Fibroblast of the conjunctiva (primary cell): Measurements from ENCODE around the gene NME7.
"Not testable (repeated sequence)": the region's sequence is repeated elsewhere in the genome, so short reads cannot be mapped to it uniquely, and the experiment has no call there.

Experiments
- DNase-seq: peaks from one replicate; pipeline ENCODE4 v3.0.0-alpha.2; 2010; ENCODE audit warnings: low read depth

The NME7 gene

GRCh38 chr1:169367686-169368405 lies at the start of gene NME7, which contains the start of gene BLZF1:
Gene NME7, minus strand, starts transcription at chr1:169367797. Its CDS starts 87 bp downstream, at chr1:169367710.
Gene BLZF1, plus strand, starts transcription at chr1:169368195. Its CDS starts 1,328 bp downstream, at chr1:169369523.
- DNase-seq, result peak; percentile 93

- DNase-seq, result no peak
Measured at GRCh38 chr1:169414952-169415351, 47.4 kb upstream of the NME7 start.

GRCh38 chr1:169408340-169408739 lies 40.7 kb upstream of the NME7 start:
- DNase-seq, result not testable (repeated sequence)

- DNase-seq, result not testable (repeated sequence)
Measured at GRCh38 chr1:169402578-169402977, 35.0 kb upstream of the NME7 start.

- DNase-seq, result no peak
Measured at GRCh38 chr1:169395955-169396354, 28.4 kb upstream of the NME7 start.

GRCh38 chr1:169392406-169392805 lies 24.8 kb upstream of the NME7 start:
- no peak for DNase-seq

- DNase-seq, result no peak
Measured at GRCh38 chr1:169390303-169390702, 22.7 kb upstream of the NME7 start.

- no peak for DNase-seq
Measured at GRCh38 chr1:169387399-169387798, 19.8 kb upstream of the NME7 start.

- no peak for DNase-seq
Measured at GRCh38 chr1:169383449-169383848, 15.9 kb upstream of the NME7 start.

- DNase-seq, result no peak
Measured at GRCh38 chr1:169381162-169381561, 13.6 kb upstream of the NME7 start.

GRCh38 chr1:169371404-169371803 lies 3.8 kb upstream of the NME7 start:
- DNase-seq, result no peak

GRCh38 chr1:169368406-169368769 lies 791 bp upstream of the NME7 start:
- DNase-seq, result no peak

- DNase-seq, result no peak
Measured at GRCh38 chr1:169367096-169367685, 406 bp downstream of the NME7 start.

- DNase-seq, result no peak
Measured at GRCh38 chr1:169364948-169365347, 2.6 kb downstream of the NME7 start.

- DNase-seq, result peak; percentile 32
Measured at GRCh38 chr1:169363046-169363730, 4.4 kb downstream of the NME7 start.

GRCh38 chr1:169361281-169361680 lies 6.3 kb downstream of the NME7 start:
- no peak for DNase-seq

- DNase-seq, result no peak
Measured at GRCh38 chr1:169360415-169360814, 7.2 kb downstream of the NME7 start.

GRCh38 chr1:169348383-169349036 lies 19.1 kb downstream of the NME7 start:
- DNase-seq, result peak; percentile 50

- DNase-seq, result no peak
Measured at GRCh38 chr1:169347688-169348382, 19.8 kb downstream of the NME7 start.

- DNase-seq, result no peak
Measured at GRCh38 chr1:169346036-169346589, 21.5 kb downstream of the NME7 start.

GRCh38 chr1:169345511-169345910 lies 22.1 kb downstream of the NME7 start:
- DNase-seq, result no peak

- DNase-seq, result not testable (repeated sequence)
Measured at GRCh38 chr1:169342096-169342495, 25.5 kb downstream of the NME7 start.
